ENCODE data around the gene LHFPL2.

GRCh38 chr5:78675956-78676730, 27.6 kb upstream of the LHFPL2 start:
- TF ChIP-seq CTCF (IDR thresholded peaks at IDR 0.05), result no peak
- TF ChIP-seq EZH2 (IDR thresholded peaks at IDR 0.05; ENCODE audit: borderline replicate concordance, insufficient read depth, low read depth, low read length, poor library complexity, severe bottlenecking), result no peak
